ENCODE measurements around the gene SLC15A3.

SLC15A3 gene

GRCh38 chr11:60995798-60996197 lies 43.8 kb upstream of the SLC15A3 start:
- no peak overlapping the region for H3K4me2 ChIP-seq (ENCODE audit: low read length)
- H3K4me3 ChIP-seq (ENCODE audit: low read depth, low read length, poor library complexity, severe bottlenecking), result no peak overlapping the region

GRCh38 chr11:60994541-60995080 lies 42.6 kb upstream of the SLC15A3 start:
- H3K27me3 ChIP-seq (ENCODE audit: insufficient read depth, low read length), result no peaks in the 10 kb centered on the region
- no peaks in the 10 kb centered on the region for H3F3A ChIP-seq (ENCODE audit: insufficient read depth, low read length)
- no peaks in the 10 kb centered on the region for H3K4me1 ChIP-seq (ENCODE audit: insufficient read depth, low read length, severe bottlenecking)
- TF ChIP-seq CTCF (IDR thresholded peaks at IDR 0.05; ENCODE audit: low read length) (no peak), EZH2 (IDR thresholded peaks at IDR 0.05; ENCODE audit: borderline replicate concordance, low read length) (no peak)
- no peak overlapping the region for H2AFZ ChIP-seq (ENCODE audit: low read length)
- H3K4me2 ChIP-seq (ENCODE audit: low read length), result no peak overlapping the region
- no peaks in the 10 kb centered on the region for H3K9me2 ChIP-seq (ENCODE audit: low read depth, low read length)
- no peaks in the 10 kb centered on the region for H3K9me3 ChIP-seq (ENCODE audit: low read length)
- no peaks in the 10 kb centered on the region for H4K20me1 ChIP-seq (ENCODE audit: insufficient read depth, low read length)
- H3K36me3 ChIP-seq (ENCODE audit: insufficient read depth, low read length), result no peaks in the 10 kb centered on the region
- no peak overlapping the region for H3K9ac ChIP-seq (ENCODE audit: low read length)
- H3K79me2 ChIP-seq (ENCODE audit: insufficient read depth, low read length), result no peaks in the 10 kb centered on the region
- no peak overlapping the region for H3K27ac ChIP-seq (ENCODE audit: low read depth, low read length, poor library complexity, severe bottlenecking)
- H3K4me3 ChIP-seq (ENCODE audit: low read depth, low read length, poor library complexity, severe bottlenecking), result no peak overlapping the region

More at GRCh38 chr11:60995798-60996197, 43.8 kb upstream of the SLC15A3 start:
- H2AFZ ChIP-seq (ENCODE audit: low read length), result no peak overlapping the region
- no peaks in the 10 kb centered on the region; the same call in 1 of the 2 replicates for H3K27me3 ChIP-seq (ENCODE audit: insufficient read depth, low read length)
- H3K27ac ChIP-seq (ENCODE audit: low read depth, low read length, poor library complexity, severe bottlenecking), result no peak overlapping the region
- no peaks in the 10 kb centered on the region for H4K20me1 ChIP-seq (ENCODE audit: insufficient read depth, low read length)
- no peaks in the 10 kb centered on the region for H3K79me2 ChIP-seq (ENCODE audit: insufficient read depth, low read length)
- no peaks in the 10 kb centered on the region for H3K4me1 ChIP-seq (ENCODE audit: insufficient read depth, low read length, severe bottlenecking)
- H3K9me3 ChIP-seq (ENCODE audit: low read length), result no peaks in the 10 kb centered on the region
- TF ChIP-seq EZH2 (IDR thresholded peaks at IDR 0.05; ENCODE audit: borderline replicate concordance, low read length) (no peak), CTCF (IDR thresholded peaks at IDR 0.05; ENCODE audit: low read length) (no peak)
- no peaks in the 10 kb centered on the region for H3K9me2 ChIP-seq (ENCODE audit: low read depth, low read length)
- H3F3A ChIP-seq (ENCODE audit: insufficient read depth, low read length), result no peaks in the 10 kb centered on the region
- no peak overlapping the region for H3K9ac ChIP-seq (ENCODE audit: low read length)
- H3K36me3 ChIP-seq (ENCODE audit: insufficient read depth, low read length), result no peaks in the 10 kb centered on the region

- Histone ChIP-seq H3K4me2 (ENCODE audit: low read length) (no peak overlapping the region), H3K27ac (ENCODE audit: low read depth, low read length, poor library complexity, severe bottlenecking) (no peak overlapping the region), H3K9ac (ENCODE audit: low read length) (no peak overlapping the region), H3K79me2 (ENCODE audit: insufficient read depth, low read length) (no peaks in the 10 kb centered on the region), H3K36me3 (ENCODE audit: insufficient read depth, low read length) (no peaks in the 10 kb centered on the region), H3F3A (ENCODE audit: insufficient read depth, low read length) (no peaks in the 10 kb centered on the region), H3K9me2 (ENCODE audit: low read depth, low read length) (no peaks in the 10 kb centered on the region), H2AFZ (ENCODE audit: low read length) (no peak overlapping the region), H3K4me1 (ENCODE audit: insufficient read depth, low read length, severe bottlenecking) (peaks cover 6% of the 10 kb centered on the region), H3K27me3 (ENCODE audit: insufficient read depth, low read length) (no peaks in the 10 kb centered on the region; the same call in 1 of the 2 replicates), H3K4me3 (ENCODE audit: low read depth, low read length, poor library complexity, severe bottlenecking) (no peak overlapping the region), H4K20me1 (ENCODE audit: insufficient read depth, low read length) (no peaks in the 10 kb centered on the region), H3K9me3 (ENCODE audit: low read length) (no peaks in the 10 kb centered on the region)
- TF ChIP-seq CTCF (IDR thresholded peaks at IDR 0.05; ENCODE audit: low read length) (no peak), EZH2 (IDR thresholded peaks at IDR 0.05; ENCODE audit: borderline replicate concordance, low read length) (no peak)
Observed at GRCh38 chr11:60993615-60994014, 41.6 kb upstream of the SLC15A3 start.
